Neuronal stem cell (in vitro differentiated cells): ENCODE measurements around the gene CD83. TPM values are rescaled to one million over a fixed set of nuclear protein-coding genes. Genes with fewer than 3 reads are reported as not detected.

Source experiments
- small RNA-seq: library from polyadenylated mRNA; stranded (forward); fragments of <200 nt; extraction: miRNeasy Mini kit (QIAGEN cat#:217004); gene quantifications from one replicate; pipeline ENCODE3, GENCODE V24; 2013; ENCODE audit not compliant: insufficient read depth

The CD83 gene

Small RNAs within 50 kb of the gene (small RNA-seq; reads per million reads assigned to genes)
- gene RNU7-133P, result not detected
